Panc1 (cell line): Measurements from ENCODE around the gene PNKP. TPM values are rescaled to one million over a fixed set of nuclear protein-coding genes. Genes with fewer than 3 reads are reported as not detected.

ENCODE experiments used
- ATAC-seq: fragments of 200-7000 bp; cut with Tn5 transposase; 2 replicates; pipeline ENCODE4 v1.9.1; 2020; ENCODE audit warnings: mild to moderate bottlenecking, moderate library complexity
- BruUV-seq: library from RNA; stranded (reverse); fragments of 400-500 nt; replicated peaks from 2 replicates; lab custom pipeline; 2021; lab: Mats Ljungman, UMichigan
- CTCF ChIA-PET: fragments of 300-600 bp; sonication (Branson Sonifier 250); formaldehyde crosslinking; loops from one replicate; lab custom pipeline; 2022; ENCODE audit warnings: antibody characterized with exemption; lab: Charles Lee
- POLR2A ChIA-PET: fragments of 300-600 bp; sonication (Branson Sonifier 250); formaldehyde crosslinking; loops from one replicate; lab custom pipeline; 2022; ENCODE audit warnings: antibody characterized with exemption; lab: Charles Lee
- DNase-seq: peaks from one replicate; pipeline ENCODE4 v3.0.0-alpha.2; 2010; ENCODE audit warnings: low read depth, low spot score
- H3K27ac ChIP-seq: 2 replicates; pipeline ENCODE4 v1.5.1; 2011; ENCODE audit warnings: mild to moderate bottlenecking, low read length, inconsistent platforms
- H3K27me3 ChIP-seq: fragments of 200-500 bp; sonication (Bioruptor generic); 2 replicates; pipeline ENCODE4 v1.6.0; 2014; ENCODE audit warnings: low read length, inconsistent platforms; ENCODE audit not compliant: control insufficient read depth, insufficient read depth
- H3K36me3 ChIP-seq: fragments of 200-500 bp; sonication (Bioruptor generic); 2 replicates; pipeline ENCODE4 v1.5.1; 2014; ENCODE audit warnings: inconsistent platforms, mild to moderate bottlenecking, low read length, moderate library complexity; ENCODE audit not compliant: control insufficient read depth, insufficient read depth
- H3K4me1 ChIP-seq: 2 replicates; pipeline ENCODE4 v1.5.1; 2011; ENCODE audit warnings: inconsistent platforms, mild to moderate bottlenecking, low read length, moderate library complexity; ENCODE audit not compliant: control insufficient read depth, insufficient read depth
- H3K4me3 ChIP-seq, 2 experiments: 2 replicates each; pipeline ENCODE4 v1.5.1; 2011 to 2012; ENCODE audit warnings: low read depth in 2 of 2, low read length in 2 of 2, mild to moderate bottlenecking in 2 of 2, inconsistent platforms in 1 of 2, moderate library complexity in 1 of 2
- H3K9me3 ChIP-seq: fragments of 200-500 bp; sonication (Bioruptor generic); 2 replicates; pipeline ENCODE4 v1.5.1; 2014; ENCODE audit warnings: low read depth, mild to moderate bottlenecking, inconsistent platforms, low read length, moderate library complexity; ENCODE audit not compliant: control insufficient read depth, insufficient read depth
- POLR2AphosphoS5 ChIP-seq: IDR thresholded peaks from 2 replicates; pipeline ENCODE4 v1.6.1; 2012; ENCODE audit warnings: mild to moderate bottlenecking, low read depth, low read length, moderate library complexity
- SIN3A ChIP-seq: IDR thresholded peaks from 2 replicates; pipeline ENCODE4 v1.6.1; 2012; ENCODE audit warnings: low read depth, mild to moderate bottlenecking, low read length, moderate library complexity, borderline replicate concordance; ENCODE audit not compliant: insufficient read depth
- TCF7L2 ChIP-seq: IDR thresholded peaks from 2 replicates; pipeline ENCODE4 v1.6.1; 2011; ENCODE audit warnings: mild to moderate bottlenecking, low read depth, low read length, inconsistent platforms
- in situ Hi-C: cut with HindIII; loops from 2 replicates; pipeline ENCODE4 v1.10.0; 2016; ENCODE audit warnings: low sequenced_read_pairs, low pct_unique_long_range_greater_than_20kb
- intact Hi-C: fragments of 100-400 bp; cut with micrococcal nuclease; formaldehyde crosslinking; loops from one replicate; pipeline ENCODE4 v1.10.0; 2022; ENCODE audit not compliant: unreplicated experiment
- total RNA-seq: library from RNA; stranded (reverse); gene quantifications from one replicate; pipeline ENCODE4 v1.2.1, GENCODE V29; 2021; ENCODE audit not compliant: unreplicated experiment
- TF ChIP-seq, protein P1 (sequence below): fragments of 450-650 bp; IDR thresholded peaks from 2 replicates; pipeline ENCODE4 v1.5.1; 2017; ENCODE audit warnings: mild to moderate bottlenecking
- TF ChIP-seq, protein P2 (sequence below), 2 experiments: IDR thresholded peaks; 2 replicates each; pipeline ENCODE4 v1.6.1; 2011 to 2012; ENCODE audit warnings: low read depth in 2 of 2, control low read depth in 1 of 2, low read length in 1 of 2, mild to moderate bottlenecking in 1 of 2, moderate library complexity in 1 of 2; ENCODE audit not compliant: insufficient read depth in 1 of 2

Gene PNKP
- total RNA-seq, 1 experiment from 2014 or later = 76.7 TPM

DNA sequence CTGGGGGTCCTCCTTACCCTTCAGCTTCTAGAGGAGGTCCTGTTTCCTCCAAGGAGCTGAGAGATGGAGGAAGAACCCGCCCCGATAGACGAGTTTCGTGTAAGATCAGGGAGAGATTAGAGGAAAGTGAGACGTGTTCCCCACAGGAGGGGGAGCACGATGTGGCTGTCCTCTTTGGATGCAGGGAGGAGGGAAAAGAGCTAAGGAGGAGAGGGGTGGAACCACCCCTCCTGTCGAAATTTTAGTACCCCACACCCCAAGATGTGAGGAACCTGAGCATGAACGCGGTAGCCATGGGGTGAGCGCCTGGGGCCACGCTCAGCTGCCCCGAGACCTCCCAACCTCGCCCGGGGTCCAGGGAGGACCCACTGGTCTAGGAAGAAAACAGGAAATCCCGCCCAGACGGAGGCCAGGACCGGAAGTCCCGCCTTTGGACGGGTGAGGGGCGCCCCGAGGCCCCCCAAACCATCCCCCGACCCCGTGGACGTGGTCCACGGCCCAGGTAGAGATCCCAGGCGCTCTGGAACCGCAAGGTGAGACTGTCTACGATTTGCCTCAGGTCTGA, 8.6 kb upstream of the PNKP start:
- DNase-seq (no peak), ATAC-seq (peak; percentile 34; the same call in 1 of the 2 replicates)
- Histone ChIP-seq H3K27ac (peak overlapping the region; percentile 98), H3K4me1 (peaks cover 21% of the 10 kb centered on the region), H3K4me3 (peak overlapping the region; percentile 89 to 93), H3K9me3 (no peaks in the 10 kb centered on the region), H3K36me3 (peaks cover 5% of the 10 kb centered on the region; the same call in 1 of the 2 replicates), H3K27me3 (no peaks in the 10 kb centered on the region)
- intact Hi-C loops = no loop called here
- in situ Hi-C loops = no loop called here
- ChIA-PET CTCF (no interaction called here), POLR2A (interaction anchor here (0.7 kb wide), 1 partner anchor 22 kb away, joined by 4 read pairs; no protein-coding TSS in a partner anchor)
- no TSS peak for BruUV-seq
- TF ChIP-seq SIN3A = no peak; the same call in 1 of the 2 replicates
- TF ChIP-seq POLR2AphosphoS5 = no peak; the same call in 1 of the 2 replicates
- TF ChIP-seq TCF7L2 = no peak
- TF ChIP-seq, protein P1, sequence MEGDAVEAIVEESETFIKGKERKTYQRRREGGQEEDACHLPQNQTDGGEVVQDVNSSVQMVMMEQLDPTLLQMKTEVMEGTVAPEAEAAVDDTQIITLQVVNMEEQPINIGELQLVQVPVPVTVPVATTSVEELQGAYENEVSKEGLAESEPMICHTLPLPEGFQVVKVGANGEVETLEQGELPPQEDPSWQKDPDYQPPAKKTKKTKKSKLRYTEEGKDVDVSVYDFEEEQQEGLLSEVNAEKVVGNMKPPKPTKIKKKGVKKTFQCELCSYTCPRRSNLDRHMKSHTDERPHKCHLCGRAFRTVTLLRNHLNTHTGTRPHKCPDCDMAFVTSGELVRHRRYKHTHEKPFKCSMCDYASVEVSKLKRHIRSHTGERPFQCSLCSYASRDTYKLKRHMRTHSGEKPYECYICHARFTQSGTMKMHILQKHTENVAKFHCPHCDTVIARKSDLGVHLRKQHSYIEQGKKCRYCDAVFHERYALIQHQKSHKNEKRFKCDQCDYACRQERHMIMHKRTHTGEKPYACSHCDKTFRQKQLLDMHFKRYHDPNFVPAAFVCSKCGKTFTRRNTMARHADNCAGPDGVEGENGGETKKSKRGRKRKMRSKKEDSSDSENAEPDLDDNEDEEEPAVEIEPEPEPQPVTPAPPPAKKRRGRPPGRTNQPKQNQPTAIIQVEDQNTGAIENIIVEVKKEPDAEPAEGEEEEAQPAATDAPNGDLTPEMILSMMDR = no peak
- TF ChIP-seq, protein P2, sequence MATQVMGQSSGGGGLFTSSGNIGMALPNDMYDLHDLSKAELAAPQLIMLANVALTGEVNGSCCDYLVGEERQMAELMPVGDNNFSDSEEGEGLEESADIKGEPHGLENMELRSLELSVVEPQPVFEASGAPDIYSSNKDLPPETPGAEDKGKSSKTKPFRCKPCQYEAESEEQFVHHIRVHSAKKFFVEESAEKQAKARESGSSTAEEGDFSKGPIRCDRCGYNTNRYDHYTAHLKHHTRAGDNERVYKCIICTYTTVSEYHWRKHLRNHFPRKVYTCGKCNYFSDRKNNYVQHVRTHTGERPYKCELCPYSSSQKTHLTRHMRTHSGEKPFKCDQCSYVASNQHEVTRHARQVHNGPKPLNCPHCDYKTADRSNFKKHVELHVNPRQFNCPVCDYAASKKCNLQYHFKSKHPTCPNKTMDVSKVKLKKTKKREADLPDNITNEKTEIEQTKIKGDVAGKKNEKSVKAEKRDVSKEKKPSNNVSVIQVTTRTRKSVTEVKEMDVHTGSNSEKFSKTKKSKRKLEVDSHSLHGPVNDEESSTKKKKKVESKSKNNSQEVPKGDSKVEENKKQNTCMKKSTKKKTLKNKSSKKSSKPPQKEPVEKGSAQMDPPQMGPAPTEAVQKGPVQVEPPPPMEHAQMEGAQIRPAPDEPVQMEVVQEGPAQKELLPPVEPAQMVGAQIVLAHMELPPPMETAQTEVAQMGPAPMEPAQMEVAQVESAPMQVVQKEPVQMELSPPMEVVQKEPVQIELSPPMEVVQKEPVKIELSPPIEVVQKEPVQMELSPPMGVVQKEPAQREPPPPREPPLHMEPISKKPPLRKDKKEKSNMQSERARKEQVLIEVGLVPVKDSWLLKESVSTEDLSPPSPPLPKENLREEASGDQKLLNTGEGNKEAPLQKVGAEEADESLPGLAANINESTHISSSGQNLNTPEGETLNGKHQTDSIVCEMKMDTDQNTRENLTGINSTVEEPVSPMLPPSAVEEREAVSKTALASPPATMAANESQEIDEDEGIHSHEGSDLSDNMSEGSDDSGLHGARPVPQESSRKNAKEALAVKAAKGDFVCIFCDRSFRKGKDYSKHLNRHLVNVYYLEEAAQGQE (IDR thresholded peaks at IDR 0.05; ENCODE audit: insufficient read depth in 1 of 2, low read depth in 2 of 2, low read length in 1 of 2) = no peak

DNA sequence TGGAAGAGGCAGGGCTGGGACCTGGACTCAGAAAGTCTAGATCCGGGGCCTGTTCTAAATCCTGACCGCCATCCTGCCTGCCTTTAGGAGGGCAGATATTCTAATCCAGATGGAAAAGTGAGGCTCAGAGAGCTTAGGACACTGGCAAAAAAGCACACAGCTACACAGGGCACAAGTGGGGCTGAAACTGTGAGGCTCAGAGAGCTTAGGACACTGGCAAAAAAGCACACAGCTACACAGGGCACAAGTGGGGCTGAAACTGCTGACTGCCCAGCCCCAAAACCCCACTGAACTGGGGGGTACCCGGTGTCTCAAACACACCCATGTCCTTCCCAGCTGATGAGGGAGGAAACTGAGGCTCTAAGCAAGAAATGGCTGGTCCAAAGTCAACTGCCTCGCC, 7.8 kb upstream of the PNKP start:
- no peaks in the 10 kb centered on the region for H3K27me3 ChIP-seq
- no peak for TF ChIP-seq POLR2AphosphoS5
- peak overlapping the region; percentile 98 for H3K27ac ChIP-seq
- DNase-seq (no peak), ATAC-seq (no peak)
- peaks cover 5% of the 10 kb centered on the region; the same call in 1 of the 2 replicates for H3K36me3 ChIP-seq
- intact Hi-C loops (no loop called here), in situ Hi-C loops (no loop called here)
- H3K4me3 ChIP-seq = peak overlapping the region; percentile 89 to 93
- POLR2A ChIA-PET = interaction anchor here (0.6 kb wide), 1 partner anchor 32 kb away, joined by 6 read pairs; no protein-coding TSS in a partner anchor
- CTCF ChIA-PET = no interaction called here
- H3K9me3 ChIP-seq = no peaks in the 10 kb centered on the region
- H3K4me1 ChIP-seq = peaks cover 27% of the 10 kb centered on the region
- no TSS peak for BruUV-seq
